OCI-LY3 (cell line): Measurements from ENCODE around the gene ZNF790.

ENCODE experiments used
- H2AFZ ChIP-seq: fragments of 200-600, 300-600 bp; shearing (Covaris generic); 2 replicates; pipeline ENCODE4 v1.6.0; 2014; ENCODE audit warnings: antibody characterized with exemption, low read depth, low read length
- H3K27ac ChIP-seq: fragments of 200-600, 300-600 bp; sonication (generic); 2 replicates; pipeline ENCODE4 v1.5.1; 2014; ENCODE audit warnings: mild to moderate bottlenecking, low read length, moderate library complexity, mixed read lengths
- H3K27me3 ChIP-seq: fragments of 200-600, 300-600 bp; sonication (generic); 2 replicates; pipeline ENCODE4 v1.6.1; 2014; ENCODE audit warnings: low read depth, low read length, mixed read lengths
- H3K36me3 ChIP-seq: fragments of 200-600, 300-600 bp; sonication (generic); replicated peaks from 2 replicates; pipeline ENCODE3; 2014; ENCODE audit warnings: low read depth, low read length, mixed read lengths
- H3K4me1 ChIP-seq: fragments of 300-600, 200-600 bp; sonication (generic); 2 replicates; pipeline ENCODE4 v1.6.1; 2014; ENCODE audit warnings: low read length, mixed read lengths
- H3K4me2 ChIP-seq: fragments of 200-600, 300-600 bp; sonication (generic); 2 replicates; pipeline ENCODE4 v1.6.1; 2014; ENCODE audit warnings: low read length, mixed read lengths
- H3K4me3 ChIP-seq: fragments of 300-600, 200-600 bp; sonication (generic); 2 replicates; pipeline ENCODE4 v1.5.1; 2014; ENCODE audit warnings: antibody characterized with exemption, mild to moderate bottlenecking, low read length, moderate library complexity
- H3K79me2 ChIP-seq: fragments of 300-600, 200-600 bp; shearing (Covaris generic); 2 replicates; pipeline ENCODE4 v1.6.1; 2014; ENCODE audit warnings: mild to moderate bottlenecking, low read length, mixed read lengths
- H3K9ac ChIP-seq: fragments of 300-600, 200-600 bp; shearing (Covaris generic); 2 replicates; pipeline ENCODE4 v1.6.0; 2014; ENCODE audit warnings: mild to moderate bottlenecking, low read length, moderate library complexity
- H3K9me3 ChIP-seq: fragments of 200-600, 300-600 bp; shearing (Covaris generic); 2 replicates; pipeline ENCODE4 v1.6.1; 2014; ENCODE audit warnings: low read length, mixed read lengths; ENCODE audit not compliant: insufficient read depth
- H4K20me1 ChIP-seq: fragments of 200-600, 300-600 bp; sonication (generic); 2 replicates; pipeline ENCODE4 v1.6.1; 2016; ENCODE audit warnings: low read length, mixed read lengths; ENCODE audit not compliant: insufficient read depth
- EZH2phosphoT487 ChIP-seq: fragments of 200-600 bp; shearing (Covaris generic); IDR thresholded peaks from 2 replicates; pipeline ENCODE4 v1.6.1; 2018; ENCODE audit warnings: antibody characterized with exemption, mixed run types, low read depth
- TF ChIP-seq, protein P1 (sequence below): fragments of 200-600, 300-600 bp; sonication (generic); IDR thresholded peaks from 2 replicates; pipeline ENCODE4 v1.5.1; 2014; ENCODE audit warnings: antibody characterized with exemption, low read length, low read depth

The ZNF790 gene

GRCh38 chr19:36837176-36837905 is 846 bp downstream of the ZNF790 start:
- Histone ChIP-seq H3K36me3 (peaks cover 71% of the 10 kb centered on the region), H3K9ac (no peak overlapping the region), H3K4me1 (no peaks in the 10 kb centered on the region), H3K4me2 (no peak overlapping the region), H3K79me2 (peaks cover 15% of the 10 kb centered on the region; the same call in 1 of the 2 replicates), H3K27me3 (no peaks in the 10 kb centered on the region), H3K9me3 (no peaks in the 10 kb centered on the region), H2AFZ (no peak overlapping the region), H3K27ac (no peak overlapping the region), H3K4me3 (no peak overlapping the region), H4K20me1 (no peaks in the 10 kb centered on the region)
- TF ChIP-seq, protein P1, sequence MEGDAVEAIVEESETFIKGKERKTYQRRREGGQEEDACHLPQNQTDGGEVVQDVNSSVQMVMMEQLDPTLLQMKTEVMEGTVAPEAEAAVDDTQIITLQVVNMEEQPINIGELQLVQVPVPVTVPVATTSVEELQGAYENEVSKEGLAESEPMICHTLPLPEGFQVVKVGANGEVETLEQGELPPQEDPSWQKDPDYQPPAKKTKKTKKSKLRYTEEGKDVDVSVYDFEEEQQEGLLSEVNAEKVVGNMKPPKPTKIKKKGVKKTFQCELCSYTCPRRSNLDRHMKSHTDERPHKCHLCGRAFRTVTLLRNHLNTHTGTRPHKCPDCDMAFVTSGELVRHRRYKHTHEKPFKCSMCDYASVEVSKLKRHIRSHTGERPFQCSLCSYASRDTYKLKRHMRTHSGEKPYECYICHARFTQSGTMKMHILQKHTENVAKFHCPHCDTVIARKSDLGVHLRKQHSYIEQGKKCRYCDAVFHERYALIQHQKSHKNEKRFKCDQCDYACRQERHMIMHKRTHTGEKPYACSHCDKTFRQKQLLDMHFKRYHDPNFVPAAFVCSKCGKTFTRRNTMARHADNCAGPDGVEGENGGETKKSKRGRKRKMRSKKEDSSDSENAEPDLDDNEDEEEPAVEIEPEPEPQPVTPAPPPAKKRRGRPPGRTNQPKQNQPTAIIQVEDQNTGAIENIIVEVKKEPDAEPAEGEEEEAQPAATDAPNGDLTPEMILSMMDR: no peak
- no peak for TF ChIP-seq EZH2phosphoT487

- Histone ChIP-seq H3K79me2 (peaks cover 13% of the 10 kb centered on the region; the same call in 1 of the 2 replicates), H4K20me1 (no peaks in the 10 kb centered on the region), H3K9me3 (peaks cover 14% of the 10 kb centered on the region; the same call in 1 of the 2 replicates), H3K9ac (no peak overlapping the region), H3K4me2 (no peak overlapping the region), H3K4me3 (no peak overlapping the region), H3K27me3 (no peaks in the 10 kb centered on the region), H3K4me1 (no peaks in the 10 kb centered on the region), H3K27ac (no peak overlapping the region), H2AFZ (no peak overlapping the region), H3K36me3 (peaks cover 76% of the 10 kb centered on the region)
- TF ChIP-seq, protein P1: no peak
- TF ChIP-seq EZH2phosphoT487: no peak
Measured at GRCh38 chr19:36833430-36833829, 4.8 kb downstream of the ZNF790 start.

DNA sequence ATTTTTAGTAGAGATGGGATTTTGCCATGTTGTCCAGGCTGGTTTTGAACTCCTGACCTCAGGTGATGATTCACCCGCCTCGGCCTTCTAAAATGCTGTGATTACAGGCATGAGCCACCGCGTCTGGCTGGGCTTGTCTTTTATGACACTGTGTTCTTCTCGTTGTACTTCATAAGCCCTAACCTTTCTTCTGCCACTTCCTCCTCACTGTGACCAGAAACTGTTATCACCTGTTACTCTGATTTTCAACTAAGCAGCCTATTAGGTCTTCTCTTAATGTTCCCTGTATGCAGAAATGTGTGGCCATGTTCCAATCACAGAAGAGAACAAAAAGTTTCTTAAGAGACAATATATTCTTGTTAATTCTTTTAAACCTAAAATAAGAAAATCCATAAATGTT is 16.4 kb downstream of the ZNF790 start:
- Histone ChIP-seq H2AFZ (no peak overlapping the region), H3K4me2 (no peak overlapping the region), H4K20me1 (no peaks in the 10 kb centered on the region), H3K36me3 (peaks cover 78% of the 10 kb centered on the region), H3K27me3 (no peaks in the 10 kb centered on the region), H3K4me1 (no peaks in the 10 kb centered on the region), H3K9me3 (peaks cover 38% of the 10 kb centered on the region; the same call in 1 of the 2 replicates), H3K9ac (no peak overlapping the region), H3K27ac (no peak overlapping the region), H3K4me3 (no peak overlapping the region), H3K79me2 (no peaks in the 10 kb centered on the region)
- no peak for TF ChIP-seq EZH2phosphoT487
- TF ChIP-seq, protein P1: no peak

GRCh38 chr19:36819130-36819630 is 19.0 kb downstream of the ZNF790 start:
- H3K4me1 ChIP-seq: no peaks in the 10 kb centered on the region
- H2AFZ ChIP-seq: no peak overlapping the region
- H3K9me3 ChIP-seq: peaks cover 41% of the 10 kb centered on the region; the same call in 1 of the 2 replicates
- TF ChIP-seq EZH2phosphoT487: no peak
- TF ChIP-seq, protein P1: no peak
- H3K4me2 ChIP-seq: no peak overlapping the region
- H3K27me3 ChIP-seq: no peaks in the 10 kb centered on the region
- H3K4me3 ChIP-seq: no peak overlapping the region
- H4K20me1 ChIP-seq: no peaks in the 10 kb centered on the region
- H3K27ac ChIP-seq: no peak overlapping the region
- peaks cover 80% of the 10 kb centered on the region for H3K36me3 ChIP-seq
- H3K79me2 ChIP-seq: no peaks in the 10 kb centered on the region
- no peak overlapping the region for H3K9ac ChIP-seq
